HT-29 (cell line): ENCODE results near the gene AGPAT3. TPM values are rescaled to one million over a fixed set of nuclear protein-coding genes. Genes with fewer than 3 reads are reported as not detected.

Experiments
- DNase-seq: peaks from one replicate; pipeline ENCODE4 v3.0.0-alpha.2; 2015; ENCODE audit warnings: low spot score
- total RNA-seq: library from RNA; depleted of rRNA; stranded (reverse); fragments of >200 nt; shearing (Covaris generic); gene quantifications from 2 replicates; pipeline ENCODE4 v1.2.3, GENCODE V29; 2014

The AGPAT3 gene
- total RNA-seq, 1 experiment from 2014 or later, result 39.6 TPM

DNA sequence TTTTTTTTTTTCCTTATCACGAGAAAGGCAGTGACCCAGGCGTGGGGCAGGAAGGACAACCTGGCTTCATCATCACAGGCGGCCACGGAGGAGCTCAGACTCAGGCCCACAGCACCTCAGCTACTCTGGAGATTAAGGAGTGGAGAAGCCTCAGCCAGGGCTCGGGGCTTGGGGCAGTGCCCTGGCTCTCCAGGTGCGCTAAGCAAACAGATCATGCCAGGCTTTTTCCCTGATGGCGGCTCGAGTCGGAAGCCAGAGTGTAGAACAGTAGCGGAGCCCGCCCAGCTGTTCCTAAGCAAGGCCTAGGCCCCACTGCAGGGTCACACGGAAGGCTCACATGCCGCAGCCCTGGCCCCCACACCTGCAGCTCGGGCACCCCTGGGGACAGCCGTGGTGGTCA, 70.7 kb downstream of the AGPAT3 start:
- DNase-seq, result no peak

DNA sequence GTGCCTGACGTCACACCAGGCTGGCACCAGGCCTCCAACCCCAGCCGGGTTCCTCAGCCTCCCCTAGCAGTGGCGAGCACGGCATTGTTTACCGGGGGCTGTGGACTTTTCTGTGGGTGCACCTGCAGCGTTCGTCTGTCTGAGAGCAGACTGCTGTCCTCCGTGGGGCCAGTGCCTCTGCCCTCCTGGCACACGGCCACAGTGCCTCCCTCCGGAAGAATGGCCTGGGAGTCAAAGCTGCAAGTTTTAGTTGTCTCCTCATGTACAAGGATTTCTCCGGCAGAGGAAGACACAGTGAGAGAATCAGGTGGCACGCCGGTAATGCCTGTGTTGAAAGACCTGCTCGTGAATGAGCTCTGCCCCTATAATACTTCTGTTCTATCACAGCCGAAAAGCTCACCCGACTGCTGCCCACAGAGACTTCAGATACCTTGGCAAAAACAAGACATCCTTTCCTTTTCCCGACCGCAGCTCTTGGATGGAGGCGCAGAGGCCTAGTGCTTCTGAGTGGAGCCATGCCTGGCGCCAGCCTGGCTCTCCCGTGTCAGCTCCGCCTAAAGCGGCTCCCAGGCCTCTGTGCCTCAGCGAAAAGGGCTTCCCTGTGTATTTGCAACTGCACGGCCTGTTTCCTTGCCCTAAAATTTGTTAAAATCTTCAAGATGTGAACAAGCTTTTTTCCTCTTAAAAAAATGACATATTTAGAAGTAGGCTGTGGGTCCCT, 71.4 kb downstream of the AGPAT3 start:
- no peak for DNase-seq

DNA sequence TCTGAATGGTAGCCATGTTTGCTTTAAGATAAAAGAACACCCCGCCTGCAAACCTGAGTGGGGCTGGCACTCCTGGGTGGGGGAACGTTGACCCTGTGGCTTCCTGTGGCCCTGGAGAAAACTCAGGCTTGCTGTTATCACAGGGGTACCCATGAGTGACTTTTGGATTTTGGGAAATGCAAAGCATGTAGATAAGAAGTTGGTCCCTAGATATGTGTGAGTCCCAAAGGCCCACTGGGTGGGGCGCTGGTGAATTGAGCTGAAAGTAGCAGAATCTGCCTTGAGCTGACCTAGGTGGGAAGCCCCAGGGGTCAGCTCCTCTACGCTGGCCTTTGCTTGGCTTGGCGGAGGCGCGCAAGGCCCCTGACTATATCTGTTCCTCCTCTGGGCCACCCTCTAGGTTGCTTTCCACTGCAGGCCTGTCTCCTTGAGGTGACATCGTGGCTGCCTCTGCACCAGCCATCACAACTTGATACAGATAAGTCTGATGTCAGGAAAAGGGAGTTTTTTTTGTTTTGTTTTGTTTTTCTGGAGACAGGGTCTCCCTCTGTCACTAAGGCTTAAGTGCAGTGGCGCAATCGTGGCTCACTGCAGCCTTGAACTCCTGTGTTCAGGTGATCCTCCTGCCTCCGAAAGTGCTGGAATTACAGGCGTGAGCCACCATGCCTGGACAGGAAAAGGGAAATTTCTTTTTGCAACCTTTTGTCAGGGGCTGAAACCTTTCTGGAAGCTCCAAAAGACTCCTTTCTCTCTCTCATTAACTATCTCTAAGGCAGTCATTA, 72.2 kb downstream of the AGPAT3 start:
- no peak for DNase-seq

DNA sequence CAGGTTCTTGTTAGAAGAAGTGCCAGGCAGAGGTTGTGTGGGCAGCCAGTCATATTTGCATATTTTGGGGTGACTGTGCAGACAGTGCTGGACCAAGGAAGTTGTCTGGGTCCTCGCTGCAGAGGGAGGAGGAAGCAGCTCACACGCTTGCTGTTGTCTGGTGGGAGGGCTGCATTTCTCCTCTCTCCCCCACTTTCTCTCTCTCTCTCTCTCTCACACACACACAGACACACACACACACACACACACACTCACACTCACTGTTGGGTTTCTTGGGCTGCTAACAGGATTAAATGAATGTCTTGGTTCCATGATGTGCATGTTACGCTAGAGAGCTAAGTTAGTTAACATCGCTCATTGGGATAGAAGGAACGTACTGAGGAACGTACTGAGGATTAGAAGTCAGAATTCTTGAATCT, 72.9 kb downstream of the AGPAT3 start:
- no peak for DNase-seq

DNA sequence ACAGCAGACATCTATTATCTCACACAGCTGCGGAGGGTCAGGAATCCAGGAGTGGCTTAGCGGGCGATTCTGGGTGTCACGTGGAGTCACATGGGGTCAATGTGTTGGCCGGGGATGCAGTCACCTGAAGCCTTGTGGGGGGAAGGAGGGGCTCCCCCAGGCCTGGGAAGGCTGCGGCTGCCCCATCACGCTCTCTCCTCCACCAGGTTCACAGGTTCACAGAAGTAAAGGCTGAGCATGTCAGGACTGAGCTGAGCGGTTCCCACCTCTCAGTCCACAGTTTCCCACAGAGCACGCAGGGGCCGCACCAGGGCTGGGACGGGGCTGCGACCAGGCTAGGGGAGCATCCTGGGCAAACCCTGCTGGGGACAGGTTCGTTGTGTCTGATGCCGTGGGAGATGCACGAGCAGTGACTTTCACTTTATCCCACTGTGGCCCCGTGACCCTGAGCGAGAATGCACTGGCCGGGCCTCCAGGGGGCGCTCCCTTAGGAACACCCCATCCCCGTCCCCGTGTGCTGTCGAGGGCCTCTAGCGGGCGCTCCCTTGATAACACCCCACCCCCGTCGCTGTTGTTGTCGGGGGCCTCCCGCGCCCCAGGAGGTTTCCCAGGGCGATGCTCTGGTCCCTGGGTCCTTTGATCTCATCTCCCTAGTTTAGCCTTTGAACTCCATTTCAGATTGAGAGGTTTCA, 73.9 kb downstream of the AGPAT3 start:
- DNase-seq, result peak; percentile 75

DNA sequence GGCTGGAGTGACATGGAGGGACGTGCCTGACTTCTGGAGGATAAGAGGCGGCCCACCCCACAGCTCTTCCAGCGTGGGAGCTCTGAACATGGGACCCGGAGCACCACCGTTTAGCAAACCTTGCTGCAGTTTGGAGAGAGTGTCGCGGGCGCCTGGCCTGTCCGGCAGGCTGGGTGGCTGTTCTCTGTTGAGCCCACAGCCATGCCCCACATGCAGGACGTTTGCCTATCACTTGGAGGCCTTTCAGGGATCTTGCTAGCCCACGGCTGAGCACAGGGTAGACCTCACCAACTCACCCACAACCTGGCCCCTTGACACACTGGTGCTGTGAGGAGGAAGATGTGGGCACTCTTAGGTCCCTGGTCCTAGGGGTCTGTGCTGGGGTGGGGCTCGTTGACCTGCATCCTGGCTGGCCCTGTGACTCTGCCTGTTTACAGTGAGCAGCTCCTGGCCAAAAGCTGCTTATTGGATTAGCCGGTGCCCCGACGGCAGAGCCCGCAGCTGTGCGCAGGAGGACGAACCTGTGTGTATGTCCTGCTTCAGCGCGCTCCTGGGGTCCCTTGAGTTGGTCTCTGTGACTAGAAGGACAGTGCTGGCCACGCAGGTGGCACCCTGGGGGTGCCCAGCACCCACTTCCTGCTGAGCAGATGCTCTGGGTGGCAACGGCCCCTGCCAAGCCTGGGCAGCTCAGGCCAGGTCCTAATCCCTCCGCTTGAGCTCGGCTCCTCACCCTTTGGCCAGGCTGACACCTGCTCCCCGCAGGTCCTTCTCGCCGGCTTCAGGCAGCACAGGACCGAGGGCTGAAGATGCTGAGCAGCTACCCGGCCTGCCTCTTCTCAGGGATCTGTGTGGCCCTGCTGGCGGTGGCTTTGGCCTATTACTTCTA, 74.7 kb downstream of the AGPAT3 start:
- DNase-seq, result no peak

DNA sequence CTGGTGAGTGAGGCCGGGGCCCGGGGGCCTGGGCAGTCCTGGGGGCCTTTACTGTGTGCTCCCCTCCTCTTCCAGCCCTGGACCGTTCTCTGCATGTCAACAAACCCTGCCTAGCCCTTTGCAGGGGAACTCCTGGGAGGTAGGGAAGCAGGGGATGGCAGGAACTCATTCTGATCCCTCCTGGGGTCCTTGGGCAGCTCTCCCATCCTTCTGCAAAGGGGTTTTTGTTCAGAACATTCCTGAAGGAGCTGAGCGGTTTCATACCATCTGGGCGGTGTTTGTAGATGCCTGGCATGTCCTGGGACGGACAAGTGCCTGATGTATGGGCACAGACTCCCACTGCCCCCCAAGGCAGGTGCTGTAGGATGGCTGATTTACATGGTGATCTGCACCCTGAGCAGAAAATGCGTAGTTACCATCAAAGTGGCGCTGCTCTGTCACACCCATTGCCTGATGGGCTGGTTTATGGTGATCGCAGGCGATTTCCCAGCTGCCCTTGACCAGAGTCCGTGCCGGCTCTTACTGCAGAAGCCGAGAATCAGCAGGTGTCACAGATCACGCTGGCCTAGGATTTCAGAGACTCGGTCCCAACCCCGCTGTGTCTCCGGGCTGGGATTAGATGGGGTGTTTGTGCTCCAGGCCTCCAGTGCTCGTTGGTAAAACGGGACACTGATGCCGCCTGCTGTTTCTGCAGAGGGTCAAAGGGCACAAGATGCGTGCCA, 75.5 kb downstream of the AGPAT3 start:
- no peak for DNase-seq

DNA sequence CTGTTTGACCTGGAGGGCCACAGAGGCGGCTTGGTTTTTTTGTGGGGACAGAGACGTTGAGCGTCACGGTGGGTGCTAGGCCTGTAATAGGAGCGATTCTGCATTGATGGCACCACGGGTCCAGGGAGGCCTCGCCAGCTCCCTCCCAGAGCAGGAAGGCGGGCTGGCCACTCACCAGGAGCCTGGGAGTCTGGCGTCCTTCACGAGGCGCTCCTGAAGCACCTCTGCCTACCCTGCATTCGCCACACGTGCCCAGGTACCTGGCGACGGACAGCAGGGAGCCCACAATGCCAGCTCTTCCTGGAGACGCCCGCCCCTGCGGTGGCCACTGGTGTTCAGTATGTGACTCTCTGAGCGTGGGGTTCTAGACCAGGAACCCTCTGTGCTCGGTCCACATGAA, 77.2 kb downstream of the AGPAT3 start:
- DNase-seq, result no peak

DNA sequence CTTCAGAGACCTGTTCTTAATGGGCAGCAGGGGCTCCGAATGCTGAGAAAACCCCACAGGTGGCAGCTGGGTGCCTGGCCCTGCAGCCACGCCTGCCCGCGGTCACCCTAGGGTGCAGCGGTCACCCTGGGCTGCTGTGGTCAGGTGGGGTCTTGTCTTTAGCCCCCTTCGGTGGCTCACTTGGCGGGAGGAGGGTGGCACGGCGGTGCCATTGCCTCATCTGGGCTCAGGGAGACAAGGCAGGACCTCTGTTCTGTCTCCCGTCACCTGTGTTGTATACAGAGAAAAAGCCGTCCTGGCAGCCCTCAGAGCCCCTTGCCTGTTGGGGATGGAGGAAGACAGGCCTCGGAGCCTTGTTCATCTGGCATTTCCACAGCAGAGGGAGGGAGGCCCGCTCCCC, 77.6 kb downstream of the AGPAT3 start:
- no peak for DNase-seq

DNA sequence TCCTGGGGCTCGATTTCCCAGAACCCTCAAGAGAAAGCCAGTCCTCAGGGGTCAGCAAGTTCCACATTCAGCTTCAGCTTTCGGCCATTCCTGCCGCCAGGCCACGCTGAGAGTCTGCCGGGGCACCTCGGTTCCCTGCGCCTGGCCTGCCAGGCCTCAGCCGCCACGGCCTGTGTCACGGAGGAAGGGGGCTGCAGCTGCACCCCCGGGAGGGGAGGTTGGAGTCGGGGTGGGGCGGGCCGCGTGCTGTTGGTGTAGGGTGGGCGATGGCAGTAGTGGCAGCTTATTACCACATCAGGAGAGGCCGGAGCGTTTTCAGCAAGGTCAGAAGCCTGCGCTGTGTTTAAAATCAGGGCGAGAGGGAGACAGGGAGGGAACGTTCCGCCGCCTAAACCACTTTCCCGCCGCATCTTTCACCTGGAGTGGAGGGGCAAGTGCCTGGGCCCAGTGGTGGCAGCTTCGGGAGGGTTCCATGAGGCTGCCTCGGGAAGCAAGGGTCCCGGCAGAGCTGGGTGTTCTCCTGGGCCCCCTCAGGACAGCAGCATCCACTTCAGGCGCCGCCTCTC, 78.6 kb downstream of the AGPAT3 start:
- DNase-seq, result no peak

DNA sequence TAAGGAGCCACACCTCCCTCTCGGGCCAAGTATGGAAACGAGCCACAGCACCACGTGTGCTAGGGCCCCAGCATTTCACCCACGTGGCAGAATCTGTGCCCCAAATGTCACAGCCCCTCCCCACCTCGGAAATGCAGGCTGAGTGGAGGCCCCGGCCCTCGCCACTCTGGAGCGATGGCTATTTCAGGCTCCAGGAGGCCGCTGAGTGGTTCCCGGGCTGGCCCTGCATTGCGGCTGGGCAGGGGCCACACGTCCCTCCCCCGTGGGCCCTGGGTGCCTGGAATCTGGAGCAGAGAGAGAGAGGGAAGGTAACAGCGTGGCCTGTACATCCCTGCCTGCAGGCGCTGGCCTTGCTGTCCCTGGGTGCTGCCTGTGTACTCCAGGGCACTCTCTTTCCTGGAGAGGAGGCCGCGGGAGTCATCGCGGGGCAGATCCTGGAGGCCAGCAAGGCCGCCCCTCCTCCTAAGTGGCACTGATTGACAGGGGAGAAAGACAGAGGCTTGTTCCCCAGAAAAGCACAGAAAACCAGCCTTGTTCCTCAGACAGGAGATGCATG, 79.1 kb downstream of the AGPAT3 start:
- DNase-seq, result no peak

DNA sequence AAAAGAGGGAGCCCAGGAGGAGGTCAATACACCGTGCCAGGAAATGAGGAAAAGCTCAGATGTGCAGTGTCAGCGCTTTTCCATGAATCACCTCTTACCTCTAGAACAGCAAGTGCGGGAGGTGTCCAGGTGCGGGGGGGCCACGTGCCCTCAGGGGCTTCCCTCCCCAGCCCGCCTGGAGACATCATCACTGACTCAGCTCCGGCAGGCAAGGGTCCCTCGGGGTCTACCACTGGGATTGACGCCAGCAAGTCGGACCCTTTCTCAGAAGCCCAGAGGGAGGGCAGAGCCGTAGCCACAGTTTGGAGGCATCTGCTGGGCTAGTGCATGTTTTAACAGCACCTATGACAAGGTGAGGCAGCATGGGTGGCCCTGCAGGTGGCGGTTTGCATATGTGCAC, 79.7 kb downstream of the AGPAT3 start:
- DNase-seq, result no peak

DNA sequence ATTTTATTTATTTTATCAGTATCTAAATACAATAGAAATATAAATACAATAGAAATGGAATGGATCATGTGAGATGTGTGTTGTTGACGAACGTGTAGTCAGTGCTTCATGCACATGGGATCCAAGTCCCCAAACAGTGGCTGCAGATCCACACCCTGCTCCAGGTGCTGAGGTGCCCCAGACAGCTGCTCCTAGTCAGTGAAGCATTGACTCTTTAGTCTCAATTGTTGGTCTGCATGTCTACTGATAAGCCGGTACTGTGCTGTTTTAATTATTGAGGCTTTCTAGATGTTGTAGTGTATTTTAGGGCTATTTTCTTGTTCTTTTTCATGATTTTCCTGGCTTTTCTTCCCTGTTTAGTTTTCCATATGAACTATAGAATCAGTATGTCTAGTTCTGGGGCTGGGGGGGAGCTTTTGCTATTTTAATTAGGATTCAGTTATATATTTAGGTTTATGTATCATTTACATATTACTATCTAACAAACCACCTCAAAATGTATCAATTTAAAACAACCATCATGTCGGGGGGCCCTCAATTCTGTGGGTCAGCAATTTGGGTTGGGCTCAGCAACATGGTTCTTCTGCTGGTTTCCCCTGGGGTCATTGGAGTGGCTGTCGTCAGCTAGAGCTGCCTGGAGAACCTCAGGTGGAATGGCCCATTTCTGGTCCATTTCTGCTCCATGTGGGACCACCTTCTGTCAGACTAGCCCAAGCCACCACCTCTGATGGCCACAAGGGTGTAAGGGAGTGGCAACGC, 83.9 kb downstream of the AGPAT3 start:
- no peak for DNase-seq

DNA sequence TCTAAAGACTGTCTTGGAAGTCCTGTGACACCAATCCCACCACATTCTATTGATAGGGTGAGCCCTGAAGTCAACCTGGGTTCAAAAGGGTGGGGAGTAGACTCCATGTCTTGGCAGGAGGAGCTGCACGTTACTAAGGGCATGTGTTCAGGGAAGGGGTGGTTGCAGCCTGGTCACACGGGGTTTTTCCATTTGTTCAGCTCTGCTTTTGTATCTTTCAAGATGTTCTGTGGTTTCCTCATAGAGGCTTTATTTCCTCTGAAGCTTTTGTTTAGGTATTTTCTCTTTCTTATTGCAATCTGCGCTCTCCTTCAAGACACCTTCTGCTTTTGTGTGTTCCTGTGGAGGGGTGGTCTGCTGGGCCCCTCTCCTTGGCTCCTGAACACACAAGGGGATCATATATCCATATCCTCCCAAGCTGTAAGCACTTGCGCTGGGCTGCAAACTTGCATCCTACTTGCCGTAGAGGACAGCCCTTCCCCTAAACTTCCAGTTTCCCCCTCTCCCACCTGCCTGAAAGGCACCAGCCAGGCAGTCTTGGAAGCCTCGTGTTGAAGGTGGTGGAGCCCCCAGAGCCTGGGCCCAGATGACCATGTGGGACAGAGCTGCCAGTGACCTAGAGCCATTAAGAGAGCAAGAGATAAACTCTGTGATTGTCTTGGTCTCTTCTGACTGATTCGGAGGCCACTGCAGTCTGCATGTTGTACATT, 84.6 kb downstream of the AGPAT3 start:
- DNase-seq, result no peak

DNA sequence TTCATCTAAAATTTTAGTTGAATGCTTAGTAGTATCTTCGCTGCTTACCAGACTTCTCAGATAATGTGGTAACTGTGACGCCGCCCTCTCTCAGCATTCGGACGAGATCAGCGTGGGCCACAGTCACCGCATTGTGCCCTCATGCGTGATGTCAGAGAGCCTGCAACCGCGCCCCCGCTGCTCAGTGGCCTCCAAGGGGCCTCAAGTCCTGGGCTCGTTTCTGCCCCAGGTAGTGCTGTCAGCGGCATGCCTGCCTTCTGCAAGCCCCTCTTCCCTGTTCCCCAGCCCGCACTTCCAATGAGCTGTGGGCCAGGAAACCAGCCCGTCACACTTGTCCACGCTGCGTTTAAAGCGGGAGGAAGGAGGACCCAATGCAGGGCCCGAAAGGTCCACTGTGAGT, 85.5 kb downstream of the AGPAT3 start:
- no peak for DNase-seq

DNA sequence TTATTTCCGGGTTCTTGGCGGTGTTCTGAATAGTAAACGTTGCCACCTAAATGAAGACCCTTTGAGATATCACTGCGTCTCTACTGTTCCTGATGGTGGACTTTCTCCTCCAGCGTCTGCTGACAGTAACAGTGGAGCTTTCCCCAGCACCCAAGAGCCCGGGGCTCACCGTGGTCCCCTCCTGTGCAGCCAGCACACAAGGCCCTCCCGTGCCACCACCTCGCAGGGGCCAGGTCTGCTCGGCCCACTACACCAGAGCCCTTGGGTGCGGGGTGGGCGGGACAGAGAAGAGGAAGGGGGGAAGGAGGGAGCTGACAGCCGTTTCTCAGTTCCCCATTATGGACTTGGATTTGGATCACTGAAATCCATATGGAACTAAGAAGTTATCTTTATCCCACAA, 85.9 kb downstream of the AGPAT3 start:
- DNase-seq, result no peak

DNA sequence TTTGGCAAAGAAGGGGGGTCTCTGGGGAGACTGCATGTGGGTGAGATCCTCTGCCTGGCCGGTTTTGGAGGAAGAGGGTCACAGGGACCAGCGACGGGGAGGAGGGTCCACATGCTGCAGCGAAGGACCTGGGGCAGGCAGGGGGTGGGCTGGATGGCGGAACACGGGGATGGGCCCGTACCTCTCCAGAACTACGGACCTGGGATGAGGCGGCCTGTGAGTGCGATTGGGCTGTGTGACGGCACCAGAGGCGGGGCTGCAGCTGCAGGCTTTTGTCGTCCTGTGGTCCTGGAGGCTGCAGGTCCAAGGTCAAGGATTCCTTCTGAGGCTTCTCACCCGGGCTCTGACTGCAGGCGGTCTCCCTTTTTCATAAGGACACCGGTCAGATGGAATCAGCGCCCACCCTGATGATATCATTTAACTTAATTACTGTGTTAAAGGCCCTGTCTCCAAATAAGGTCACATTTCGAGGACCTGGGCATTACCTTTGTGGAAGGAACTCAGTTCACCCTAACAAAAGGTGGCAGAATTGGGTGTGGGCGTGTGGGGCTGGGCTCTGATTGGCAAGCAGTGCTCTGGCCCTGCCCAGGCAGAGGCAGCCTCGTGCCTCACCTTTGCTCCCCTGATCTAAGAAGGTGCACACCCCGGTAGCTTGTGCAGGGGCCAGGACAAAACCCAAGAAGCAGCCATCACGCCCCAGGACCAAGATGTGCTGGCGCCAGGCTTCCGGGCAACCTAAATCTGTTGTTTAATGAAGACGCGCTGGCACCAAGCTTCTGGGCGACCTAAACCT, 87.1 kb downstream of the AGPAT3 start:
- DNase-seq, result no peak

DNA sequence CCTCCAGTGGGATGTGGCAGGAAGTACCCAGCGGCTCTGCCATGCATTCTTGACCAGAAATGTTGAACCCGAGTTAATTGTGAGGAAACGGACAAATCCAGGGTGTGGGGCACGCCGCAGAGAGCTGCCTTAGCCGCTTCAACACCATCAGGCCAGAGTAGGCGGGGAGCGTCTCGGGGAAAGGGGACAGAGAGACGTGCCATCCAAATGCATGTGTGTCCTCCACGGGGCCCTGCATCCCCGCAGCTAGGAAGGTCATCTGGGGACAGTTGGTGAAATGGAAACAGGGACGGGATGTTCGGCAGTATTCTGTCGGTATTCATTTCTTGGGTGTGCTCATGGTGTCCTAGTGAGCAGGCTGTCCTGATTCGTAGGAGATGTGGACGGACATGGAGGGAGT, 88.0 kb downstream of the AGPAT3 start:
- DNase-seq, result no peak
